HFF-Myc (cell line): ENCODE results near the gene POP7.

Experiments used
- DNase-seq: peaks from one replicate; pipeline ENCODE4 v3.0.0-alpha.2; 2011; ENCODE audit warnings: low read depth; ENCODE audit errors: extremely low read depth
- H3K4me3 ChIP-seq: replicated peaks from 2 replicates; pipeline ENCODE4 v1.5.1; 2011; ENCODE audit warnings: low read depth, mild to moderate bottlenecking, control low read depth, low read length
- TF ChIP-seq, protein P1 (sequence below): IDR thresholded peaks from 2 replicates; pipeline ENCODE4 v1.5.1; 2012; ENCODE audit warnings: mild to moderate bottlenecking, low read depth, low read length, control low read depth; ENCODE audit errors: missing control alignments

Gene POP7

DNA sequence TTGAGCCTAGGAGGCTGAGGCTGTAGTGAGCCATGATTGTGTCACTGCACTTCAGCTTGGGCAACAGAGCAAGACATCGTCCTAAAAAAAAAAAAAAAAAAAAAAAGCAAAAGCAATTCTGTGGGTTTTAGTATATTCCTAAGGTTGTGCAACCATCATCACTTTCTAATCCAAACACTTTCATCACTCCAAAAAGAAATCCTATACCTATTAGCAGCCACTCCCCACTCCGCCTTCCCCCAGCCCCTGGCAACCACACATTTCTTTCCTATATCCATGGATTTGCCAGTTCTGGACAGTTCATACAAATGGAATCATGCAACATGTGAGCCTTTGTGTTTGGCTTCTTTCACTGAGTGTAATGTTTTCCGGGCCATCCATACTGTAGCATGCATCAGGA is 47.8 kb downstream of the POP7 start:
- TF ChIP-seq, protein P1, sequence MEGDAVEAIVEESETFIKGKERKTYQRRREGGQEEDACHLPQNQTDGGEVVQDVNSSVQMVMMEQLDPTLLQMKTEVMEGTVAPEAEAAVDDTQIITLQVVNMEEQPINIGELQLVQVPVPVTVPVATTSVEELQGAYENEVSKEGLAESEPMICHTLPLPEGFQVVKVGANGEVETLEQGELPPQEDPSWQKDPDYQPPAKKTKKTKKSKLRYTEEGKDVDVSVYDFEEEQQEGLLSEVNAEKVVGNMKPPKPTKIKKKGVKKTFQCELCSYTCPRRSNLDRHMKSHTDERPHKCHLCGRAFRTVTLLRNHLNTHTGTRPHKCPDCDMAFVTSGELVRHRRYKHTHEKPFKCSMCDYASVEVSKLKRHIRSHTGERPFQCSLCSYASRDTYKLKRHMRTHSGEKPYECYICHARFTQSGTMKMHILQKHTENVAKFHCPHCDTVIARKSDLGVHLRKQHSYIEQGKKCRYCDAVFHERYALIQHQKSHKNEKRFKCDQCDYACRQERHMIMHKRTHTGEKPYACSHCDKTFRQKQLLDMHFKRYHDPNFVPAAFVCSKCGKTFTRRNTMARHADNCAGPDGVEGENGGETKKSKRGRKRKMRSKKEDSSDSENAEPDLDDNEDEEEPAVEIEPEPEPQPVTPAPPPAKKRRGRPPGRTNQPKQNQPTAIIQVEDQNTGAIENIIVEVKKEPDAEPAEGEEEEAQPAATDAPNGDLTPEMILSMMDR, result no peak
- DNase-seq, result no peak
- no peak overlapping the region for H3K4me3 ChIP-seq
